Omental fat pad (tissue), 4 donors: ENCODE measurements around the gene ATP5MK. TPM values are rescaled to one million over a fixed set of nuclear protein-coding genes. Genes with fewer than 3 reads are reported as not detected.

Source experiments
- ATAC-seq: fragments of 150-250 bp; one replicate; pipeline ENCODE4 v1.9.1; 2016; ENCODE audit warnings: mild to moderate bottlenecking, moderate library complexity; ENCODE audit not compliant: low FRiP score
- DNase-seq: peaks from one replicate; pipeline ENCODE4 v3.0.0-alpha.2; 2019; ENCODE audit warnings: low spot score
- total RNA-seq, 4 donors: library from RNA; depleted of rRNA; stranded (reverse); fragments of >200 nt; gene quantifications; one replicate each; pipeline ENCODE4 v1.1.0, GENCODE V29; 2016
- TF ChIP-seq, protein P1 (sequence below), 3 donors: fragments of 450-650 bp; IDR thresholded peaks; one replicate each; pipeline ENCODE4 v1.5.1; 2016 to 2017; ENCODE audit warnings: antibody characterized with exemption in 3 of 3, mild to moderate bottlenecking in 3 of 3, moderate library complexity in 2 of 3

ATP5MK gene
- total RNA-seq, 4 donors from 2014 or later = 149 to 299 (median 222) TPM

DNA sequence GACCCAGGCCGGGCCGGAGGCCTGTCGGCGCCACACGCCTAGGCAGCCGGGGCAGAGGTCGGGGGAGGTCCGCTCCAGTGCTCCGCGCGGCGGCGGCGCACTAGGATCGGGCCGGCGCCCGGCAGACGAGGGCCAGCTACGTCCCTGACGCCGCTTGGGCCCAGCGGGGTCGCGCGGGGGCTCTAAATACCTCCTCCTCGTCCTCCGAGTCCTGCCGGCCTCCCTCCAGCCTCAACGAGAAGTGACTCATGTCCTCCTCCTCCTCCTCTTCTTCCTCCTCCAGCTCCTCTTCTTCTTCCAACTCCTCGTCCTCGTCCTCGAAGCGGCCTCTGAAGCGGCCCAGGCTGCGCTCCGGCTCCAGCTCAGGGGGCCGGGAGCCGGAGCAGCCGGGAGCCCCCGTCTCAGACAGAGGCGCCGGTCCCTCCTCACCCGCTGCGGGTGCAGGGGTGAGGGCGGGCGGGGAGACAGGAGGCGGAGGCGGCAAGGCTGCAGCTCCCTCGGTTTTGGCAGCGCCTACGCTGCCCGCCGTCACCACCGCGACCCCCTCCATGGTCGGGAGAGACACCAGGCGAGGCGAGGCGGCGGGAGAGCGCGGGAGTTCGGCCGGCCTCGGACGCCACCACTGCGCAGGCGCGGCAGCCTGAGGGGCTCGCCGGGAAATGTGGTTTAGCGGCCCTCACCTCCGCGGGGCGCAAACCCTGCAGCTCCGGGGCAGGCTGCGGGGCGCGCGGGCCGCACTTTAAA, 45.6 kb downstream of the ATP5MK start, which contains the start of gene PCGF6:
Gene PCGF6, minus strand, starts transcription at position 624 of the 744 bp plus-strand sequence. Its CDS starts 74 bp downstream, at position 550.
- peak; percentile 95 for ATAC-seq
- TF ChIP-seq, protein P1, sequence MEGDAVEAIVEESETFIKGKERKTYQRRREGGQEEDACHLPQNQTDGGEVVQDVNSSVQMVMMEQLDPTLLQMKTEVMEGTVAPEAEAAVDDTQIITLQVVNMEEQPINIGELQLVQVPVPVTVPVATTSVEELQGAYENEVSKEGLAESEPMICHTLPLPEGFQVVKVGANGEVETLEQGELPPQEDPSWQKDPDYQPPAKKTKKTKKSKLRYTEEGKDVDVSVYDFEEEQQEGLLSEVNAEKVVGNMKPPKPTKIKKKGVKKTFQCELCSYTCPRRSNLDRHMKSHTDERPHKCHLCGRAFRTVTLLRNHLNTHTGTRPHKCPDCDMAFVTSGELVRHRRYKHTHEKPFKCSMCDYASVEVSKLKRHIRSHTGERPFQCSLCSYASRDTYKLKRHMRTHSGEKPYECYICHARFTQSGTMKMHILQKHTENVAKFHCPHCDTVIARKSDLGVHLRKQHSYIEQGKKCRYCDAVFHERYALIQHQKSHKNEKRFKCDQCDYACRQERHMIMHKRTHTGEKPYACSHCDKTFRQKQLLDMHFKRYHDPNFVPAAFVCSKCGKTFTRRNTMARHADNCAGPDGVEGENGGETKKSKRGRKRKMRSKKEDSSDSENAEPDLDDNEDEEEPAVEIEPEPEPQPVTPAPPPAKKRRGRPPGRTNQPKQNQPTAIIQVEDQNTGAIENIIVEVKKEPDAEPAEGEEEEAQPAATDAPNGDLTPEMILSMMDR (IDR thresholded peaks at IDR 0.05) = no peak
- peak; percentile 31 for DNase-seq

DNA sequence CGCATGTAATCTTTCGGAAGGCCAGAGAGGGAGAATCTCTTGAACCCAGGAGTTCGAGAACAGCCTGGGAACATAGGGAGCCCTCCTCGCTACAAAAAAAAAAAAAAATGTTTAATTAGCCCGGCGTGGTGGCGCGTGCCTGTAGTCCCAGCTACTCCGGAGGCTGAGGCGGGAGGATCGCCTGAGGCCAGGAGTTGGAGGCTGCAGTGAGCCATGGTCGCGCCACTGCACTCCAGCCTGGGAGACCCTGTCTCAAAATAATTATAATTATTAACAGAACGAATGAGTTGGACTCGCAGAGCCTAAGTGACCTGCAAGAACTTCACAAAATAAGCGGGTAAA, 46.1 kb downstream of the ATP5MK start:
- TF ChIP-seq, protein P1 (IDR thresholded peaks at IDR 0.05) = no peak
- DNase-seq (no peak), ATAC-seq (no peak)

Other genes with a start within 250 kb of the ATP5MK start
- 10 to 100 TPM; 46.9 to 94.6 (median 62.8) TPM for gene NT5C2, start 203.2 kb downstream of the ATP5MK start, total RNA-seq
- not detected for gene RPEL1, start 150.6 kb downstream of the ATP5MK start, total RNA-seq
- gene INA, start 119.3 kb downstream of the ATP5MK start, total RNA-seq = not detected
- 10 to 100 TPM in 3 of 4 donors, 1 to 10 TPM in 1; 9.4 to 17.3 (median 12.4) TPM for gene PCGF6, start 45.3 kb downstream of the ATP5MK start, total RNA-seq
- gene TAF5, start 28.5 kb downstream of the ATP5MK start, total RNA-seq = 1 to 10 TPM; 3.2 to 5.5 (median 4.6) TPM
- gene PDCD11, start 151 bp upstream of the ATP5MK start, total RNA-seq = 10 to 100 TPM; 16.1 to 55.2 (median 23.8) TPM
- 100 to 1,000 TPM in 1 of 4 donors, 10 to 100 TPM in 3; 63.5 to 113 (median 74.9) TPM for gene CALHM2, start 55.9 kb upstream of the ATP5MK start, total RNA-seq
- not detected for gene CALHM1, start 62.4 kb upstream of the ATP5MK start, total RNA-seq
- gene CALHM3, start 82.8 kb upstream of the ATP5MK start, total RNA-seq = not detected
- gene NEURL1, start 97.2 kb upstream of the ATP5MK start, total RNA-seq = under 1 TPM in 2 of 4 donors, not detected in 2; 0.12 to 0.13 TPM